Iris pigment epithelial cell (primary cell): ENCODE results near the gene COL5A1.
A peak's percentile ranks its signal among the peaks of the same experiment; 100 is the strongest.

Experiments used
- DNase-seq: peaks from one replicate; pipeline ENCODE4 v3.0.0-alpha.2; 2011; ENCODE audit warnings: low read depth

Gene COL5A1

DNA sequence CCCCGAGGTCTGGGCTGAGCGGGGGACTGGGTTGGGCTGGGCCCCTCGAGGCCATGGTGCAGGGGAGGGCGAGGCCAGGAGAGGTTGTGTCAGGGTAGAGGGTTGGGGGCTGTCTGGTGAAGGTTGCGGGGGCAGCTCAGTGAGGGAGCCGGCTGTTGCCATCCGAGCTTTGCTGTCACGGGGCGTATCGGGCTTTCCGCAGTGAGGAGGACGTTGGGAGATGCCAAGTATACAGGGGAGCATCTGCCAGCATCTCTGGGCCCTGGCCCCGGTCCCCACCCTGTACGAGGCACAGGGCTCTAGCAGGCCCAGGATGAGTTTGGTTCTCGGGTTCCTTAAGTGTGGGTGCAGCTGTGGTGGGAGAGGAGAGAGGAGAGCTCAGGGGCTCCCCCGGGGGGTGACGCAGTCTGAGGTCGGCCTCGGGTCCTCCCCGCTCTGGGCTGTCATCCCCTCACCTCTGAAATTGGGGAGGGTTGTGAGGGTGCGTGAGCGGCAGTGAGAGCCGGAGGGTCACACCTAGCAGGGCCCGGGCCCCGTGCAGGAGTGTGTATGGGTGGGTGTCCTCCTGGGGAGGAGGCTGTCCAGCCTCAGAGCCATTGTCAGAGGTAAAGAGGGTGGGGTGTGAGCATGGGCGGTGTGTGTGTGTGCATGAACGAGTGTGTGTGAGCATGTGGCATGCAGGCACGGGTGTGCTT is 87.3 kb downstream of the COL5A1 start:
- DNase-seq, result no peak

- DNase-seq, result no peak
These were observed 88.6 kb downstream of the COL5A1 start for GRCh38 chr9:134730011-134730760.

DNA sequence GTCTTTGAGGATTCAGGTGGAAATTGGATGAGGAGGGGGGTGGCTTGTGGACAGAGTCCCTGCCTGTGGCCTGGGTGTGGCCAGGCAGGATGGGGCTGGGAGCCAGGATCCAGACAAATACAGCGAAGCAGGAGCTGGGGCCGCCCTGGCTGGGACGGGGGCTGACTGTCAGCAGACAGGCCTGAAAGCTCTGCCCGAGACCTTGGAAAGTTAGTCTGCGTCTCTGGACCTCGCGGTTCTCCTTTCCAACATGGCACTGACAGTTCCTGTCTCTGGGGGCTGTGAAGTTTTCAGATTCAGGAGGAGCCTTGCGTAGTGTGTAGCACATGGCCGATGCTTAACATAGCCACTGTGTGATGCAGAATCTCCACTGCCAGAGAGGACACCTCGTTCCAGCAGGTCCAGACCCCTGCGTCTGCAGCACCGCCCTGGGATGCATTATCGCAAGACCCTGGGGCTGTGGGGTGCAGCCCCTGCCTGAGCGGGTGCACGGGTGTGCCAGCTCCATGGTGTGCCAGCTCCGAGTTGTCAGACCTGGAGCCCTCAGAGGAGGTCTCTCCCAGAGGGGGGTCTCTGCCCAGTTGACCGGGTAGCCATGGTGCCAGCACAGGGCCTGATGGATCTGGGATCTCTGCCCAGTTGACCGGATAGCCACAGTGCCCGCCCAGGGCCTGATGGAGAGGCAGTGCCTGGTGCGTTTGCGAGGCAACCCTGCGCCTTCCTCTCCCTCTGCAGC is 89.3 kb downstream of the COL5A1 start:
- no peak for DNase-seq

GRCh38 chr9:134731497-134732391 is 90.1 kb downstream of the COL5A1 start:
- no peak for DNase-seq

- no peak for DNase-seq
These were observed 90.9 kb downstream of the COL5A1 start for GRCh38 chr9:134732392-134733110.

DNA sequence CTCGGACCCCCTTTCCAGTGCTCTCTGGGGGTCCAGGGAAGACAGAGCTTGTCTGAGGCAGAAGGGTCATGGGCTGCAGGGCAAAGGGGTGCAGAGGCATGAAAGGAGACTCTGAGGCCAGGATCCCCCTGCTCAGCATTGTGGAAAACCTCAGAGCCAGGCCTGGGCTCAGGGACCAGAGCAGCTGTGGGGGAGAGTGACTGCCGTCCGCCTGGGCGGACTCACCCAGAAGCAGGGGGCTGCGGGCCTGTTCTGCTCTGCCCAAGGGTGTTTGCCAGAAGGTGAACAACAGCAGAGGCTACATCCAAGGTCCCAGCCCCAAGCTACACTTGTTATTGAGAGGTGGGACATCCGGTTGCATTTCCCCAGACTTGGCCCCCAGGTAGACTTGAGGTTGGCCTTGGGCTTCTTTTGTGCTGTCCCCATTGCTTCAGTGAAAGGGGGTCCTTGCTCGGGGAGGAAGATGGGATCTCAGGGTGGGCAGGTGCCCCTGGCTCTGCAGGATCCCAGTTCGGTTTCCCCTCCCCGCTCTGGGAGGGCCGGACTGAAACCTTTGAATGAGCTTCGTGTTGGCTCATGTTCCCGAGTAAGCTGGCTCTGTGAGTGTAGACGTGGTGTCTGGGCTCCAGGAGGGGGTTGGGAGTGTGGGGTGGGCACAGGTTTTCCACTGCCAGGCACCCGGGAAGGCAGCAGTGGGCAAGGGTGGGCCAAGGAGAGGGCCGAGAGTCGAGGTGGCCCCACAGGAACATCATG is 92.1 kb downstream of the COL5A1 start:
- no peak for DNase-seq

DNA sequence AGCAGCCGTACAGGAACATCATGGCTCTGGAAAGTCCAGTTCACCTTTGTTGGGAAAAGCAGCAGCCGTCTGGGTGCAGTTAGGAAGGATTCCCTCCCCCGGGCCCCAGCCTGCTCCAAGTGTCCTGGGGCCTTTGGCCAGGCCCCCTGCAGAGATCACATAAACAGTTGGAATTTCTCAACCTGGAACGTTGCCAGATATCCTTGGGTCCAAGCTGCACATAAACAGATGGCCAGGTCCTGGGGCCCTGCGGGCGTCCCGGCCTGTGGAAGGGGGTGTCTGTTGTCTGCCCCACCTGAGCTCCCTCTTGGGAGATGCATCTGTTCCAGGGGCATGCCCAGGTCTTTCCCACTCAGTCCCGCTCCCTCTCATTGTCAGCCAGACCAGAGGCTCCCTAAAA is 92.7 kb downstream of the COL5A1 start:
- peak; percentile 48 for DNase-seq

DNA sequence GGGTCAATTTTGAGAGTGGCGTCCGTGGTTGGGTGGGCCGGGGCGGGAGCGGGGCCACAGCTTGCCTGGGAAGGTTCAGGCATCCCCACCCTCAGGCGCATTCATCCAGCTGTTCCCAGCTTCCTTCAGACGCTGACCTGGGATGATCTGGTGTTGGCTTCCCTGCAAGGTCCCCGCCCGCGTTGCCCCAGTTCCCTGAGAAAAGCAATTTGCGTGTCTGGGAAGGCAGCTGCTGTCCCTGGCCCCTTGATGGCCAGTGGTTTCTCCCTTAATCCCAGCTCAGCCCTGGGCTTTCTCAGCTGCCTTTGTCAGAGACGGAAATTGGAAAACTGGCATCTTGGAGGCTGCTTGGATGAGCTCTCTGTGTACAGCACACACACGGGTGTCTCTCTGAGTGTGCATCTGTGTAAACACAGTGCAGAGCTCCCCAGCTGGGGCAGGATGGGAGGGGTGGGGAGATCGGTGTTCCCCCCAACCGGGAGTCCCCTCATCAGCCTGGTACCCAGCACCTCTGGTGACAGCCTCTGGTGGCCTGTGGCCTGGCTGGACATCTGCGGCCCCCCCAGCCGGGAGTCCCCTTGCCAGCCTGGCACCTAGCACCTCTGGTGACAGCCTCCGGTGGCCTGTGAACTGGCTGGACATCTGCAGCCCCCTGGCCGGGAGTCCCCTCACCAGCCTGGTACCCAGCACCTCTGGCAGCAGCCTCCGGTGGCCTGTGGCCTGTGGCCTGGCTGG is 94.0 kb downstream of the COL5A1 start:
- DNase-seq, result no peak

GRCh38 chr9:134736791-134737497 is 95.3 kb downstream of the COL5A1 start:
- no peak for DNase-seq

GRCh38 chr9:134737842-134738580 is 96.4 kb downstream of the COL5A1 start:
- no peak for DNase-seq

GRCh38 chr9:134738869-134739659 is 97.5 kb downstream of the COL5A1 start:
- peak; percentile 39 for DNase-seq

GRCh38 chr9:134739660-134739968 is 98.0 kb downstream of the COL5A1 start:
- no peak for DNase-seq

- no peak for DNase-seq
These were observed 98.5 kb downstream of the COL5A1 start for GRCh38 chr9:134740071-134740470.

DNA sequence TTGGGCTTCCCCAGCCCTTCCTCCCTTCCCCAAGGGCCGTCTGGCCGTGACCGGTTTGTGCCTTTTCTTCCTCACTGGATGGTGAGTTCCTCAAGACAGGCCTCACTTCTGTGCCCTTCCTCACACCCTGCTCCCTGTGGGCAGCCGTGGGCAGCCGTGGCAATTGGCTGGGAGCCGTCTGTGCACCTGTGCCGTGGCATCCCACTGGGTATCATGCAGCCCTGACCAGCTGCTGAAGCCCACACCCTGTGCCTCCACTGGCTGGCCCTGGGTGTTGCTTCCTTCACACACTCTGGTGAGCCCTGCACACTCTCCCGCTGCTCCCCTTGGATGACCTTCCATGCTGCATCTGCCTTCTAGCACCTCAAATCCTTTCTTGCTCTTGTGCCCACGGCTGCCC is 100.2 kb downstream of the COL5A1 start:
- no peak for DNase-seq

DNA sequence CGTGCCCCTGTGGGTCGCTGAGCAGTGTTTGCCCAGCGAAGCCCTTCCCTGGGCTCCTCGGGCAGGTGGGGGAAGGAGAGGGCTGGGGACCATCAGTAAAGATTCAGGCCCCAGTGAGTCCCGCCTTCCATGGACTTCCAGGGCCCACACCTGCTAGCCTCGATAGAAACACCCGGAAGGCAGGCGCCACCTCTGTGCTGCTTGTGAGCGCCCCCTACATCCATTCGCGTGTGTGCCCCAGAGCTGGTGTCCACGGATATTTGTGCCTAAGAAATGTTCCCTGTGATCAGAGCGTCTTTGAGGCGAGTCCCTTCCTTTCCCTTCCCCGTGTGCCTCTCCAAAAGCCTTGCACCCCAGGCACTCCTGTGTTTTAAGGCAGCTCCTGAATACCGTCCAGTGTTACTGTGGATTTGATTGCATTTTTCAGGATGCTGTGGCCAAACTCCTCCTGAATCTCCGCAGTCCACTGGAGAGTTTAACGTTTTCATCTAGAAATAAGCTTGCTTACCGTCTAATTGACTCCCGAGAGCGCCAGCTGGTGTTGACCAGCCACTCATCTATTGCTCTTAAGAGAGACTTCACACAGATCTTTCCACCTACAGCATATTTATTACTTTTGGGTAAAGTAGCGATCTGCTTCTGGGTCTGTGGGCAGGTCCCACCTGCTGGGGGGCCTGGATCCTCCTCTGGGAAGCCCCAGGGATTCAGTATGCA is 101.4 kb downstream of the COL5A1 start:
- no peak for DNase-seq

GRCh38 chr9:134743853-134744252 is 102.2 kb downstream of the COL5A1 start:
- no peak for DNase-seq
